Neural cell (in vitro differentiated cells): ENCODE results near the gene MAML3. TPM values are rescaled to one million over a fixed set of nuclear protein-coding genes. Genes with fewer than 3 reads are reported as not detected.

Source experiments
- H2AFZ ChIP-seq: fragments of 200-600, 300-800 bp; sonication (generic), shearing (Covaris generic); 2 replicates; pipeline ENCODE4 v1.6.0; 2014; ENCODE audit warnings: low read depth, mild to moderate bottlenecking, antibody characterized with exemption, low read length, moderate library complexity
- H3F3A ChIP-seq: fragments of 200-600 bp; shearing (Covaris generic); 2 replicates; pipeline ENCODE4 v1.6.1; 2016; ENCODE audit warnings: mild to moderate bottlenecking, moderate library complexity, mixed read lengths, antibody characterized with exemption, low read length; ENCODE audit not compliant: insufficient read depth, poor library complexity, severe bottlenecking
- H3K27ac ChIP-seq: fragments of 200-600, 300-800 bp; sonication (generic), shearing (Covaris generic); 2 replicates; pipeline ENCODE4 v1.5.1; 2014; ENCODE audit warnings: mild to moderate bottlenecking, low read length, moderate library complexity
- H3K27me3 ChIP-seq: fragments of 300-800, 200-600 bp; sonication (generic), shearing (Covaris generic); 2 replicates; pipeline ENCODE4 v1.6.0; 2014; ENCODE audit warnings: mild to moderate bottlenecking, low read depth, low read length, moderate library complexity; ENCODE audit not compliant: insufficient read depth
- H3K36me3 ChIP-seq: fragments of 300-800, 200-600 bp; sonication (generic), shearing (Covaris generic); 2 replicates; pipeline ENCODE4 v1.5.1; 2014; ENCODE audit warnings: mild to moderate bottlenecking, antibody characterized with exemption, low read length, moderate library complexity; ENCODE audit not compliant: insufficient read depth
- H3K4me2 ChIP-seq: fragments of 300-800, 200-600 bp; sonication (generic), shearing (Covaris generic); 2 replicates; pipeline ENCODE4 v1.6.0; 2014; ENCODE audit warnings: mild to moderate bottlenecking, low read length
- H3K4me3 ChIP-seq: fragments of 300-800, 200-600 bp; sonication (generic), shearing (Covaris generic); 2 replicates; pipeline ENCODE4 v1.5.1; 2014; ENCODE audit warnings: mild to moderate bottlenecking, low read length, moderate library complexity
- H3K79me2 ChIP-seq: fragments of 200-600 bp; shearing (Covaris generic); replicated peaks from 2 replicates; pipeline ENCODE4 v1.6.0; 2014; ENCODE audit warnings: mild to moderate bottlenecking, low read length, moderate library complexity; ENCODE audit not compliant: insufficient read depth
- H3K9ac ChIP-seq: fragments of 300-800, 200-600 bp; sonication (generic), shearing (Covaris generic); 2 replicates; pipeline ENCODE4 v1.6.1; 2016; ENCODE audit warnings: mild to moderate bottlenecking, low read length, mixed read lengths
- H3K9me2 ChIP-seq: fragments of 200-600 bp; shearing (Covaris generic); 2 replicates; pipeline ENCODE4 v1.6.1; 2016; ENCODE audit warnings: mild to moderate bottlenecking, low read length, mixed read lengths; ENCODE audit not compliant: insufficient read depth
- H3K9me3 ChIP-seq: fragments of 200-600, 300-800 bp; sonication (generic), shearing (Covaris generic); 2 replicates; pipeline ENCODE4 v1.6.1; 2016; ENCODE audit warnings: mild to moderate bottlenecking, mixed run types, low read length, moderate library complexity, mixed read lengths
- H4K20me1 ChIP-seq: fragments of 200-600 bp; shearing (Covaris generic); 2 replicates; pipeline ENCODE4 v1.6.1; 2016; ENCODE audit warnings: mild to moderate bottlenecking, mixed run types; ENCODE audit not compliant: insufficient read depth
- CTCF ChIP-seq: fragments of 450-650 bp; IDR thresholded peaks from 2 replicates; pipeline ENCODE4 v1.5.1; 2014; ENCODE audit warnings: antibody characterized with exemption, mild to moderate bottlenecking, moderate library complexity; ENCODE audit not compliant: poor library complexity, severe bottlenecking
- EP300 ChIP-seq: fragments of 450-650 bp; conservative IDR thresholded peaks from 2 replicates; pipeline ENCODE4 v1.6.1; 2014; ENCODE audit warnings: antibody characterized with exemption, mild to moderate bottlenecking, moderate library complexity; ENCODE audit not compliant: poor library complexity, severe bottlenecking
- EZH2 ChIP-seq: fragments of 200-600, 300-800 bp; shearing (Covaris generic), sonication (generic); IDR thresholded peaks from 2 replicates; pipeline ENCODE4 v1.6.1; 2014; ENCODE audit warnings: antibody characterized with exemption, low read length, borderline replicate concordance, mild to moderate bottlenecking; ENCODE audit not compliant: insufficient read depth, poor library complexity, severe bottlenecking
- MXI1 ChIP-seq: fragments of 450-650 bp; conservative IDR thresholded peaks from 2 replicates; pipeline ENCODE4 v1.6.1; 2014; ENCODE audit warnings: antibody characterized with exemption, mild to moderate bottlenecking; ENCODE audit not compliant: poor library complexity, severe bottlenecking
- POLR2AphosphoS5 ChIP-seq: IDR thresholded peaks from 2 replicates; pipeline ENCODE4 v1.6.1; 2012
- RAD21 ChIP-seq: fragments of 450-650 bp; conservative IDR thresholded peaks from 2 replicates; pipeline ENCODE4 v1.6.1; 2014; ENCODE audit warnings: antibody characterized with exemption, mild to moderate bottlenecking, moderate library complexity
- REST ChIP-seq: IDR thresholded peaks from 2 replicates; pipeline ENCODE4 v1.6.1; 2012; ENCODE audit warnings: borderline replicate concordance
- SMC3 ChIP-seq: fragments of 450-650 bp; conservative IDR thresholded peaks from 2 replicates; pipeline ENCODE4 v1.6.1; 2014; ENCODE audit warnings: antibody characterized with exemption, mild to moderate bottlenecking, moderate library complexity; ENCODE audit not compliant: poor library complexity
- TAF1 ChIP-seq: IDR thresholded peaks from 2 replicates; pipeline ENCODE4 v1.6.1; 2012; ENCODE audit warnings: low read depth
- polyA plus RNA-seq: library from polyadenylated mRNA; depleted of rRNA; stranded (reverse); fragments of >200 nt; gene quantifications from 2 replicates; pipeline ENCODE4 v1.2.3, GENCODE V29; 2014

The MAML3 gene
- polyA plus RNA-seq, 1 donor from 2014 or later = 10.2 TPM

- no peak overlapping the region for H3K4me2 ChIP-seq
- H3F3A ChIP-seq = no peaks in the 10 kb centered on the region
- no peak overlapping the region for H2AFZ ChIP-seq
- H3K9ac ChIP-seq = no peak overlapping the region
- no peaks in the 10 kb centered on the region for H3K9me3 ChIP-seq
- H3K79me2 ChIP-seq = no peaks in the 10 kb centered on the region
- H3K27me3 ChIP-seq = no peaks in the 10 kb centered on the region
- no peaks in the 10 kb centered on the region for H4K20me1 ChIP-seq
- no peaks in the 10 kb centered on the region for H3K36me3 ChIP-seq
- H3K27ac ChIP-seq = peak overlapping the region; percentile 40
- H3K9me2 ChIP-seq = no peaks in the 10 kb centered on the region
- TF ChIP-seq EP300 (no peak), RAD21 (no peak), CTCF (no peak), EZH2 (no peak), REST (no peak), POLR2AphosphoS5 (no peak), TAF1 (no peak), MXI1 (no peak), SMC3 (no peak)
- H3K4me3 ChIP-seq = no peak overlapping the region
These were observed 31.6 kb upstream of the MAML3 start for GRCh38 chr4:140185412-140186081.

DNA sequence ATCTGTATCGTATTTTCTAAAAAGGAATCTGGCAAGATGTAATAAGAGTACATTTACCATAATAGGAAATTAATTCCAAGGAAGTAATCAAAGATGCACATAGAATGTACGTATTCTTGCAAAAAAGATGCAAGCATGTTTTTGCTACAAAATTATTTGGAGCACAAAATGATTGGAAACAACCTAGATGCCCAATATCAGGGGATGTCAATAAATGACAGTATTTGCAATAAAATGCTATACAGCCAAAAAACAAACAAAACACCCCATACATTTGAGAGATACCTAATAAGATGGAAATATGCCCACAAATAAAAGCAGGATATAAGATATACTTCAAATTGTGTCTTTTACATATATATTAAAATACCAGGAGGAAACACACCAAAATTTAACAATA, 29.3 kb upstream of the MAML3 start:
- no peak overlapping the region for H3K27ac ChIP-seq
- H4K20me1 ChIP-seq = no peaks in the 10 kb centered on the region
- H3K4me2 ChIP-seq = no peak overlapping the region
- no peaks in the 10 kb centered on the region for H3K79me2 ChIP-seq
- no peak overlapping the region for H3K4me3 ChIP-seq
- H3K36me3 ChIP-seq = no peaks in the 10 kb centered on the region
- H3F3A ChIP-seq = no peaks in the 10 kb centered on the region
- H3K27me3 ChIP-seq = no peaks in the 10 kb centered on the region
- no peak overlapping the region for H3K9ac ChIP-seq
- H3K9me2 ChIP-seq = no peaks in the 10 kb centered on the region
- H3K9me3 ChIP-seq = no peaks in the 10 kb centered on the region
- TF ChIP-seq MXI1 (no peak), TAF1 (no peak), EZH2 (no peak), SMC3 (no peak), RAD21 (no peak), CTCF (no peak), EP300 (no peak), POLR2AphosphoS5 (no peak), REST (no peak)
- H2AFZ ChIP-seq = no peak overlapping the region
